Natural killer cell (primary cell): Measurements from ENCODE around the gene STRN. TPM values are rescaled to one million over a fixed set of nuclear protein-coding genes. Genes with fewer than 3 reads are reported as not detected.

Source experiments
- ATAC-seq, 3 donors: fragments of 150-1000 bp in 2 of 3; fragments of 200-7000 bp in 1 of 3; cut with Tn5 transposase; 1 replicate in 1 of 3; 2 replicates in 2 of 3; pipeline ENCODE4 v1.10.0; 2021; ENCODE audit warnings: mild to moderate bottlenecking in 2 of 3, moderate library complexity in 2 of 3
- DNase-seq, 2 donors: peaks; one replicate each; pipeline versions ENCODE4 v3.0.0 to v3.0.0-alpha.2; 2013 to 2021; ENCODE audit warnings: mixed read lengths in 1 of 2
- H3K27ac ChIP-seq: one replicate; pipeline ENCODE4 v1.5.1; 2013; ENCODE audit warnings: mild to moderate bottlenecking, low read length
- H3K27me3 ChIP-seq: one replicate; pipeline ENCODE4 v1.6.1; 2013; ENCODE audit warnings: low read length; ENCODE audit not compliant: control insufficient read depth, insufficient read depth
- H3K36me3 ChIP-seq: one replicate; pipeline ENCODE4 v1.6.1; 2013; ENCODE audit warnings: low read length; ENCODE audit not compliant: control insufficient read depth, insufficient read depth
- H3K4me1 ChIP-seq: one replicate; pipeline ENCODE4 v1.6.1; 2013; ENCODE audit warnings: low read length; ENCODE audit not compliant: control insufficient read depth, insufficient read depth
- H3K4me3 ChIP-seq: one replicate; pipeline ENCODE4 v1.5.1; 2013; ENCODE audit warnings: low read length
- H3K9me3 ChIP-seq: one replicate; pipeline ENCODE4 v1.6.1; 2013; ENCODE audit warnings: low read length; ENCODE audit not compliant: control insufficient read depth, insufficient read depth
- H3K27ac Mint-ChIP-seq, 2 donors: one replicate each; pipeline ENCODE4 v1.8.0; 2022; ENCODE audit warnings: mild to moderate bottlenecking in 2 of 2, mixed read lengths in 2 of 2, moderate library complexity in 1 of 2
- H3K27me3 Mint-ChIP-seq, 2 donors: one replicate each; pipeline ENCODE4 v1.8.0; 2022; ENCODE audit warnings: low read depth in 2 of 2, mixed read lengths in 2 of 2
- H3K36me3 Mint-ChIP-seq: one replicate; pipeline ENCODE4 v1.8.0; 2022; ENCODE audit warnings: mixed read lengths
- H3K4me1 Mint-ChIP-seq, 2 donors: one replicate each; pipeline ENCODE4 v1.8.0; 2022; ENCODE audit warnings: mixed read lengths in 2 of 2
- H3K4me3 Mint-ChIP-seq: one replicate; pipeline ENCODE4 v1.8.0; 2022; ENCODE audit warnings: mild to moderate bottlenecking, moderate library complexity, mixed read lengths
- H3K9me3 Mint-ChIP-seq, 2 donors: one replicate each; pipeline ENCODE4 v1.8.0; 2022; ENCODE audit warnings: mixed read lengths in 2 of 2
- CTCF ChIP-seq: fragments of 200-600 bp; IDR thresholded peaks from one replicate; pipeline ENCODE4 v1.8.0; 2022; ENCODE audit warnings: antibody characterized with exemption
- WGBS: methylation state at CpG from one replicate; pipeline ENCODE4 v1.1.7; 2013; ENCODE audit warnings: missing lambda C conversion rate; ENCODE audit not compliant: insufficient coverage; 5-methylcytosine and 5-hydroxymethylcytosine counted together
- intact Hi-C: fragments of 100-400 bp; cut with micrococcal nuclease; formaldehyde crosslinking; loops from one replicate; pipeline ENCODE4 v1.14.2; 2022
- total RNA-seq, 4 donors: library from RNA; stranded (reverse); fragments of 120-200 nt in 1 of 4; gene quantifications; one replicate each; pipeline versions ENCODE4 v1.2.3 to v1.2.4, GENCODE V29; 2013 to 2022

The STRN gene
- total RNA-seq, 3 donors from 2014 or later (not counting 1 experiment from before 2014, with no cell fraction given), result 43.1 to 49.9 (median 43.4) TPM

- no peak for DNase-seq
These were observed 168.8 kb downstream of the STRN start for GRCh38 chr2:36797324-36798070.

More at GRCh38 chr2:36797324-36798070, 168.8 kb downstream of the STRN start:
- Mint-ChIP-seq H3K36me3 (no peaks in the 10 kb centered on the region), H3K27ac (peak overlapping the region; percentile 91 to 95), H3K27me3 (no peaks in the 10 kb centered on the region), H3K9me3 (no peaks in the 10 kb centered on the region), H3K4me1 (peaks cover 66 to 69% of the 10 kb centered on the region in 2 donors), H3K4me3 (peak overlapping the region; percentile 74)
- intact Hi-C loops, result no loop called here
- no peak for TF ChIP-seq CTCF
- no peak overlapping the region for H3K4me3 ChIP-seq
- peak in 1 of 3 donors; percentile 6 for ATAC-seq
- H3K9me3 ChIP-seq, result no peaks in the 10 kb centered on the region
- H3K27me3 ChIP-seq, result no peaks in the 10 kb centered on the region
- H3K27ac ChIP-seq, result peak overlapping the region; percentile 85
- H3K4me1 ChIP-seq, result peaks cover 51% of the 10 kb centered on the region
- 46% methylated on average over 6 of the region's 6 CpGs for WGBS
- no peaks in the 10 kb centered on the region for H3K36me3 ChIP-seq

Other genes with a start within 250 kb of the STRN start
- gene HEATR5B, start 117.8 kb upstream of the STRN start, total RNA-seq, result 10 to 100 TPM; 31.1 to 53.9 (median 39.9) TPM
- 10 to 100 TPM in 1 of 3 donors, 1 to 10 TPM in 2; 6.5 to 18.2 (median 8.6) TPM for gene GPATCH11, start 118.0 kb upstream of the STRN start, total RNA-seq
- 10 to 100 TPM; 29.9 to 47.3 (median 43.9) TPM for gene EIF2AK2, start 190.4 kb upstream of the STRN start, total RNA-seq
- not detected for gene SULT6B1, start 222.1 kb upstream of the STRN start, total RNA-seq
- gene CEBPZOS, start 230.0 kb upstream of the STRN start, total RNA-seq, result 10 to 100 TPM; 30.3 to 37.0 (median 30.9) TPM